ENCODE measurements around the gene KIF2C.
A peak's percentile ranks its signal among the peaks of the same experiment; 100 is the strongest.
"Not testable (repeated sequence)": the region's sequence is repeated elsewhere in the genome, so short reads cannot be mapped to it uniquely, and the experiment has no call there.

KIF2C gene

GRCh38 chr1:44719318-44719717, 20.3 kb upstream of the KIF2C start:
- DNase-seq (ENCODE audit: low read depth): no peak

GRCh38 chr1:44720281-44720680, 19.4 kb upstream of the KIF2C start:
- DNase-seq (ENCODE audit: low read depth): no peak

DNA sequence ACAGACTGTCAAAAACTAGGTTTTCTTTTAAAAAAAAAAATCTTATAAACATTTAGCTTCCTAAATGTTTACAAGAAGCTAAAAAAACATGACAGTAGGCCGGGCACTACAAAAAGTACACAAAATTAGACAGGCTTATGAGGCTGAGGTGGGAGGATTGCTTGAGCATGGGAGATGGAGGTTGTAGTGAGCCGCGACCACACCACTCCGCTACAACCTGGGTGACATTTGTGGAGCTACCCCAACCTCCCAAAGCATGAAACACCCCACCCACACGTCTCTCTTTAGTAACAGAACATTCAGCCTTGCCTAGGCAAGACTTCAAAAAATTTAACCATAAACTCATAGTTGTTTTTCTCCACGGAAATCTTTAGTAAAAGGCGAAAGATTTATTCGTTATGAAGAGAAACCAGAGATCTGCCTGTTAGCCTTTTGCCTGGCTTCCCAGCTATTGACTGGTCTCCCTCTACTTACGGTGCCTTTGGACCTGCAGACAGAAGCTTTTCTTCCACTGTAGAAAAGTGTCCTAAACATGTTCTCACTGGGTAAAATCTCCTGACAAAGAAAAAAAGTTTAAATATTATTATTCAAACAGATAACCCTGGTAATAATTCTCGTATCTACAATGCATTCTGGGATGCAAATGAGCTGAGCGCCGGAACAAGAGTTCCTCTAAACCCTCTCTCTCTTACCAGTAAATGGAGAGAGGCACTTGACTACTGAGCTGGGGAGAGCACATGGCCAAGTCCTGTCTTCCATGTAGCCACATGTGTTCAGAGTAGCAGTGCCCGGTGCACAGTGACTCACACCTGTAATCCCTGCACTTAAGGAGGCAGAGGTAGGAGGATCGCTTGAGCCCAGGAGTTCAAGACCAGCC, 17.9 kb upstream of the KIF2C start:
- peak; percentile 67 for DNase-seq (ENCODE audit: low read depth)

DNA sequence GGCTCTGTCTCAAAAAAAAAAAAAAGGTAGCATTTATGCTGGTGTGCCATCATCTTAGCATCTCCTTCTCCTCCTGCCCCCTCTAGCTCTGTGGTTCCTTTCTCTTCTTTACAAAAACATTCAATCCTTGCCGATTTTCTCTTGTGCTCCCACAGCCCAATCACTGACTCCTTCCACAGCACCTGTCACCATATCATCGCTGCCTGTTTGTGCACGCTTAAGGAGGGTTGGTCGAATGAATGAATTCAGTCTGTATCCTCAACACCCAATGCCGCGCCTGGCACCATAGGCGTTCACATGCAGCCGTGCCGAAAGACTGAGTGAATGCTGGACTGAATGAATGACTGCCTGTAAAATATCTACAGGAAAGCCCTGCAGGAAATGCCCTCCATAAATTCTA, 16.6 kb upstream of the KIF2C start:
- no peak for DNase-seq (ENCODE audit: low read depth)

DNA sequence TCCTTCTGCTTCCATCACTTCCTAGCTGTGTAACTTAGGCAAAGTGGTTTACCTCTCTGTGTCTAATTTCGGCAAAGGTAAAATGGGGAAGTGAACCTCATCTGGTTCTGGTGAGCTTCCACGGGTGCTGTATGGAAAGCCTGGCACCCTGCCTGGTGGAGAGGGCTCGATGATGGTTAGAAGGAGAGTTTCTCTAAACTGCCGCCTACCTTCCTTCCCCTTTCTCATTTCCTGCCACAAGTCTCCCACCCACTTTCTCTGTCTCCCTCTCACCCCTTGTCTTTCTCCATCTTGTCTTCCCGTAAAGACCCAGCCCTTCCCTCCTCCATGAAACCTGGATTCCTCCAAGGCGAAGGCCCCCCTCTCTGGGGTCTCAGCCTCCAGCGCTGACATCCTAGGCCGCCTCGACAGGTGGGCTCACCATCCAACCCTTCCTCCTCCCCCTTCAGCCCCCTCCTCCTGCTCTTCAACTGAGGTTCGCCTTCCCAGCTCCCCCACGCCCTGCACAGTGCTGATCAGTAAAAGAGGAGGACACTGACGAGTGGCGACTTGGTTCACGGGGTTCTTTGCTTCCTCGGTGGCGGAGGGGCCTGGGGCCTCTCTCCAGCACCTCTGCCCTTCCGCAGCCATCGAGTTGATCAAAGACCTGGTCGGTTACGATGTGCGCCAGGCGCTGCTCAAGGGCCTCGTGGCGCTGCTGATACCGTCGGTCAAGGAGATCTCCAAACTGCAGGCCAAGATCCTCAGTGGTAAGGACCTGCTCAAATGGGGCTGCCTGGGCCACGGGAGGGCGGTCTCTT, 15.9 kb upstream of the KIF2C start:
- DNase-seq (ENCODE audit: low read depth): no peak

DNA sequence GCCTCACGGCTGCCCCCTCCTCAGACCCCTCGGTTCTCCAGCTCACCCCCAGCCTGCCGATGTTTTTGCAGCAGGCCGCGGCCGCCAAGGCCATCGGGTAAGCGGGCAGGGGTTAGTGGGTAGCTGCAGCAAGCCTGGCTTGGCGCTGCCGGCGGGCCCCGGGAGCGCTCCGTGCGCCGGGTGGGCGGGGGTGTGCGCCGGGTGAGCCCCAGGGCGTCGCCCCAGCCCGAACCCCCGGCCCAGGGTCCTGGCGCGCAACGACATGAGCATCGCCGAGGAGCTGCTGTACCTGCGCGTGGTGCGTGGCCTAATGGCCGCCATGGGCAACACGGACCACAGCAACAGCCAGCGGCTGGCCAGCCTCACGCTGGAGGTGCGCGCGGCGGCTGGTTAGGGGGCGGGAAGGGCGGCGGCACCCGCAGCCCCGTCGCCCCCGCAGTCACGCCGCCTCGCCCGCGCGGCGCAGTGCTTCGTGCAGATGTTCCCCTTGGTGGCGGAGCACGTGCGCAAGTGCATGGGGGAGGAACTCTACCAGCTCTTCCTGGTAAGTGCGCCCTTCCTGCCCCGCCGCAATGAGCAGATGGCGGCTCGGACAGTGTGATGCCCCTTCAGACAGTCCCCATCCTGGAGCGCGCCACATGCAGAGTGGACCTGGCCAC, 15.2 kb upstream of the KIF2C start:
- no peak for DNase-seq (ENCODE audit: low read depth)

DNA sequence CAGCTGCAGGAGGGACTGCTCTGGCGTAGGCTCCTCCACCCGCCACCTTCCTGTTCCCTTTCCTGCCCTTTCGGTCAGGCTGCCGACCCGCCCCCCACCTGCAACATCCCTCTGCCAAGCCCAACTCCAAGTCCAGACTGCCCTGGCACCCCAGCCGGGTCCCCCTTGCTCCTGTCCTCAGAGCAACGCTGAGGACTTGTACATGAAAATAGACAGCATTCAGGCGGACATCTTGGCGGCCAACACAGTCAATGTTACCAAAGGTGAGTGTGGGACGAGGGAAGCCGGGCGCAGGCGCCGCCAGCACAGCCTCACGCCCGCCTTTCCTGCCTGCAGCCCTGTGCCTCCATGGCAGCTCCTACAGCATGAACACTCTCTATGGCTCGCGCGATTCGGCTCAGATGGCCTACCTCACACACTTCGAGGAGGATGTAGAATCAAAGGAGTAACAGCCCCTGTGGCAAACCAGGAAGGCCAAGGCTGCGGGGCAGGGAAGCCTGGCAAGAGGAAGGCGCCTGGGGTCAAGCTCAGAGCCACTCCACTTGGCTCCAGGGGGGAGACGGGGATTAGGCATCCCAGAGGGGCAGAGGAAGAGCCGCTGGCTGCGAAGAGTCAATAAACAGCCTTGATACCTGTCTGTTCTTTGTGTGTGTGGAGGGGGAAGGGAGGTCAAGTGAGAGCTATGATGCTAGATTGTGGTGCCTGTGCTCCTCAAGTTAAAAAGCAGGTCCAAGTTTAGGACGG, 14.5 kb upstream of the KIF2C start:
- no peak for DNase-seq (ENCODE audit: low read depth)

GRCh38 chr1:44730741-44731512, 8.7 kb upstream of the KIF2C start, which contains the start of gene RNU5D-1:
TSS of gene RNU5D-1 (minus strand) at chr1:44731170.
- DNase-seq (ENCODE audit: low read depth): peak; percentile 87

GRCh38 chr1:44733365-44733764, 6.3 kb upstream of the KIF2C start:
- DNase-seq (ENCODE audit: low read depth): peak; percentile 72

DNA sequence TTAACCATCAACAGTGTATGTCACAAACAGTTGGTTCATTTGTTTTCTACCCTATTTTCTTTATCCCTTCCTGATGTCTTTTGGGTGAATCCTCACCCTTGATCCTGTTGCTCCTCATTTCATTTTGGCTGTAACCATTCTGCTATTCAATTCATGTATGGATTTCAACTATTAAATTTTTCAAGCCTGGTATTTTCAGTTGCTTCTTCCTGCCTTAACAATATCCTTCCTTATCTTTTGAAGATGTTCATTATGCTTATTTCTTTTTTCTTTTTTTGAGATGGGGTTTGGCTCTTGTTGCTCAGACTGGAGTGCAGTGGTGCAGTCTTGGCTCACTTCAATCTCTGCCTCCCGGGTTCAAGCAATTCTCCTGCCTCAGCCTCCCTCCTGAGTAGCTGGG, 5.9 kb upstream of the KIF2C start:
- DNase-seq (ENCODE audit: low read depth): no peak

- no peak for DNase-seq (ENCODE audit: low read depth)
Measured at GRCh38 chr1:44735992-44736391, 3.6 kb upstream of the KIF2C start.

DNA sequence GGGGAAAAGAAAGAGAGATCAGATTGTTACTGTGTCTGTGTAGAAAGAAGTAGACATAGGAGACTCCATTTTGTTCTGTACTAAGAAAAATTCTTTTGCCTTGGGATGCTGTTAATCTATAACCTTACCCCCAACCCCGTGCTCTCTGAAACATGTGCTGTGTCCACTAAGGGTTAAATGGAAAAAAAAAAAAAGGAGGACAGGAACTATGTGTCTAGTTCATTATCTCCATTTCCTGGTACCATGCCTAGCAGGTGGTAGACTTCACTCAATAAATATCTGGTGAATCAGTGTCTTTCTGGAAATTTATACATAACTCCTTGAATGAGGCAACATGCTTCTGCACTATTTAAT, 707 bp upstream of the KIF2C start:
- DNase-seq (ENCODE audit: low read depth): not testable (repeated sequence)

DNA sequence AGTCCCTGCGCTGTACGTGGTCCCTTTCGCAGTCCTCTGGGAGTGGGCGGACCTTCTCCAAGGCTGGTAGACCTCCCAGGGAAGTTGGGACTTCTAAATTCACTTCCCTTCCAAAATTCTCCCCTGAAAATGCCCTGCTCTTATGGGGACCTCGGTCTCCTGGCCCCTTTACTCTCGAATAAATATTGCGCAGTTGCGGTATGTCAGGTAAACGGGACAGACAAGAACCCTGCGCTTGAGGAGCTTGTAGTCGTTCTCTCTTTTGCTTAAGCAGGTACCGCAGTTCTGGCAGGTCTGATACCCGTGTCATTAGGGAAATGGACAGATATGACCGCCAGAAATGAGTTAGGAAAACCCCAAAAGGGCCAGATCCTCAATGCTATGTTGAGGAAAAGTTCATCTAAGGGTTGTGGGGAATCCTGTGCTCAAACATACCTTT, 561 bp downstream of the KIF2C start:
- no peak for DNase-seq (ENCODE audit: low read depth)

DNA sequence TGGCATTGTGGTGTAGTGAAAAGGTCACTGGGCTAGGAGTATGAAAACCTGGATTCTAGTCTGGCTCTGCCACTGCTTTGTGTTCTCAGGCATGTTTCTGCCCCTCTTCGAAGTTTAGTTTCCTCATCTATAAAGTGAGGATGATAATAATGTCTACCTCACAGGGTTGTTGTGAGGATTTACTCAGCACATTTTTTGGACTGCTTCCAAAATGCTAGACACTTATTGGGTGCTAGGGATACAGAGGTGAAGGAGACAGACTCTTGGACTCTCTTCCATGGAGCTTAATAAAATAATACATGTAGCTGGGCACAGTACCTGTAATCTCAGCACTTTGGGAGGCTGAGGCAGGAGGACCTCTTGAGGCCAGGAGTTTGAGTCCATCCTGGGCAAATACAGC, 3.6 kb downstream of the KIF2C start:
- no peak for DNase-seq (ENCODE audit: low read depth)

- DNase-seq (ENCODE audit: low read depth): no peak
Measured at GRCh38 chr1:44747878-44748277, 8.2 kb downstream of the KIF2C start.

GRCh38 chr1:44757420-44757819, 17.8 kb downstream of the KIF2C start:
- no peak for DNase-seq (ENCODE audit: low read depth)

GRCh38 chr1:44759077-44759476, 19.4 kb downstream of the KIF2C start:
- DNase-seq (ENCODE audit: low read depth): no peak

DNA sequence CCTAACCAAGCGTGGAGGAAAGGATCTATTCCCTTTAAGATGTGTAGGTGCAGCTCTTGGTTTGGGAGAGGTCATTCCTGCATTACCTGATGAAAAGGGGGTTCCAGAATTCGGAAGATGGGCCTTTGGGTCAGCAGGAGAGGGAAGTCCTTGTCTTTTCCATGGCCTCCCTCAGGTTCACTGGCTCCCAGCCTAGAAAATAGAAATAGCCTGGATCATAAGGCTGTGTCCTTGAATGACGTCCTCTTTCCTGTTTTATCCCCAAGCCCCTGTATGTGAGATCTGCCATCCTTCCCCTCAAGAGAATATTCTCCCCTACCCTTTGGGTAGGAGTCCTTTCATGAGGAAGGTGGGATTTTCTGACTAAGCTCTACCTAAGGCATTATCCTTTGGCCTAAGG, 21.2 kb downstream of the KIF2C start:
- no peak for DNase-seq (ENCODE audit: low read depth)

GRCh38 chr1:44766421-44766820, 26.8 kb downstream of the KIF2C start:
- not testable (repeated sequence) for DNase-seq (ENCODE audit: low read depth)

DNA sequence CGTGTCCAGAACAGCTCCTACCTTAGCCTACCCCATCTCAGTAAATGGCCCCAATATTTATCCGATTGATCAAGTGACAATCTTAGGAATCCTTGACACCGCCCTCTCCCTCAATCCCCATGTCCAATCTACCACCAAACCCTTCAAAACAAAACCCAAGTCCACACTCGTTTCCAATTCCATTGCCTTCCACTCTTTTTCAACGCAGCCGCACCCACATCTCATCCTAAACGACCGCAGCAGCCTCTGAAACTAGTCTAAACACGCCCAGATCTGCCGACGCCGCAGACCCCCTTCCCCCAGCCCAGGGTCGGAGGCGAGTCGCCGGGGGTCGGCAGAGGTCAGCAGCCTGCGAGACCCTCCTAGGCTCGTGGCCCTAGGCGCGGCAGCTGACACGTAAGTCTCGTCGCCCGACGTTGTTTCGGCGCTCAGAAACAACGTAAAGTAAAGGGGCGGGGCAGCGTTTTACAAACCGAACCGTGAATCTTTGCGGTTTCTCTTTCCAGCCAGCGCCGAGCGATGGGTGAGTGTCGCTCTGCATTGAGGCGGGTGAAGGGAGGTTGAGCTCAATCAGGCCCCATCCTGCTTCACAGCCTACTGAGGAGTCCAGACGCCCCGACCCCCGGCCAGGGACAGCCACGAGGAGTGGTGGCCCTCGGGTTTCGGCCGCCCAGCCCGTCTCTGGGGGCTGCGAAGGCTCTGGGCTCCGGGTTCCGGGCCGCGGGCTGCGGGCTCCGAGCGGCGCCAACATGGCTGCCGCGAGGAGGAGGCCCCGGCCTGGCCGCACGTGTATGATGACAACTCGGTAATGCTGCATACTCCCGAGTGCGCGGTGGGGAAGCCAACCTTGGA, 35.7 kb downstream of the KIF2C start, which contains the start of gene RPS8:
Gene RPS8 (plus strand): TSS at position 463 of the 852 bp plus-strand sequence. CDS start 57 bp downstream, at position 520.
- DNase-seq (ENCODE audit: low read depth): peak; percentile 62
